Lung (tissue), 12 donors: ENCODE results near the gene EIF2S2. TPM values are rescaled to one million over a fixed set of nuclear protein-coding genes. Genes with fewer than 3 reads are reported as not detected.

Experiments
- ATAC-seq: fragments of 200-7000 bp; cut with Tn5 transposase; one replicate; pipeline ENCODE4 v1.9.1; 2020; ENCODE audit warnings: moderate number of reproducible peaks; ENCODE audit not compliant: insufficient read depth, low FRiP score
- DNase-seq, 3 donors: peaks; one replicate each; pipeline ENCODE4 v3.0.0-alpha.2; 2013 to 2017
- H3K27ac ChIP-seq, 2 donors: one replicate each; pipeline ENCODE4 v1.5.1; 2013; ENCODE audit warnings: mild to moderate bottlenecking in 2 of 2, moderate library complexity in 2 of 2, control low read depth in 1 of 2, inconsistent platforms in 1 of 2, low read depth in 1 of 2, low read length in 1 of 2
- H3K27me3 ChIP-seq, 3 donors: one replicate each; pipeline ENCODE4 v1.5.1; 2013; ENCODE audit warnings: low read length in 2 of 3; ENCODE audit not compliant: control insufficient read depth in 3 of 3, insufficient read depth in 3 of 3
- H3K36me3 ChIP-seq, 4 donors: one replicate each; pipeline ENCODE4 v1.5.1; 2013; ENCODE audit warnings: low read length in 4 of 4, mild to moderate bottlenecking in 1 of 4, moderate library complexity in 1 of 4; ENCODE audit not compliant: control insufficient read depth in 4 of 4, insufficient read depth in 4 of 4
- H3K4me1 ChIP-seq, 5 donors: one replicate each; pipeline ENCODE4 v1.5.1; 2013; ENCODE audit warnings: low read length in 5 of 5, mild to moderate bottlenecking in 2 of 5, moderate library complexity in 1 of 5; ENCODE audit not compliant: control insufficient read depth in 5 of 5, insufficient read depth in 5 of 5
- H3K4me3 ChIP-seq: one replicate; pipeline ENCODE4 v1.5.1; 2013; ENCODE audit warnings: mild to moderate bottlenecking, control low read depth, moderate library complexity
- H3K9ac ChIP-seq, 2 donors: one replicate each; pipeline ENCODE4 v1.5.1; 2013; ENCODE audit warnings: low read length in 2 of 2, control low read depth in 1 of 2; ENCODE audit not compliant: insufficient read depth in 1 of 2
- H3K9me3 ChIP-seq, 4 donors: one replicate each; pipeline ENCODE4 v1.5.1; 2013; ENCODE audit warnings: low read length in 3 of 4, mild to moderate bottlenecking in 1 of 4, moderate library complexity in 1 of 4; ENCODE audit not compliant: control insufficient read depth in 4 of 4, insufficient read depth in 3 of 4
- WGBS, 2 donors: extraction: QIAGEN DNeasy Blood & Tissue Kit; methylation state at CpG; one replicate each; pipeline ENCODE4 v1.1.7; 2013; 5-methylcytosine and 5-hydroxymethylcytosine counted together
- polyA plus RNA-seq, 2 donors: library from polyadenylated mRNA; stranded (reverse); fragments of 200-250 nt; gene quantifications; one replicate each; pipeline ENCODE4 v1.2.1, GENCODE V29; 2013
- total RNA-seq, 2 donors: library from RNA; depleted of rRNA in 1 of 2; stranded (reverse); fragments of >200 nt in 1 of 2; gene quantifications; one replicate each; pipeline ENCODE4 v1.2.1, GENCODE V29; 2014 to 2021
- TF ChIP-seq, protein P1 (sequence below): IDR thresholded peaks from 2 replicates; pipeline ENCODE4 v1.5.1; 2012; ENCODE audit warnings: mild to moderate bottlenecking; ENCODE audit errors: control extremely low read depth, extremely low read depth
- donor health status: control.
- donor health status: control.
- donor health status: Bipolar disorder and iron deficiency.
- donor health status: healthy.
- donor health status: DM: yes; HTN: yes; CAD: no.

EIF2S2 gene
- total and polyA plus RNA-seq, 4 donors, result 37.5 to 69.7 (median 52.1) TPM

DNA sequence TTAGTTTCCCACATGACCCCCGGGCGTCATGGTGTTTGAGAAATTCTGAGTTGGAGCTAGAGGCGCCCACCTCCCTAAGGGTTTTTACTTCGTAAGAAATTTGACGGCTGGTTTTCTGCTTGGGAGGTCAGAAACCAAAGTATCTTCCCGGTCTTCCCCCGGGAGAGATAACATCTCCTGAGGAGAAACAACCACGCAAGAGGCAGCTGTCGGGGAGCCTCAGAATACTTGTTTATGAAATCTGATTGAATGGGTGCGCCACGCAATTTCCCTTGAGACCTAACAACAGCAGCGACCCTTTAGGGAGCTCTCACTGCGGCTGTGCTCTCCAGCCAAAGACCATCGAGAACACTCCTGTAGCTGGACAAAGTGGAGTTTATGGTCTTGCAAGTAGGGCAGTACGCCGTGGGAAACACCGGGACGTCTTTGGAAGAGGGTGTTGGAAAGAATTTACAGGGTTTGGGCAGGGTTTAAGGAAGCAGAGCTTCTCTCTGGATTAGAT lies 608 bp upstream of the EIF2S2 start:
- Histone ChIP-seq H3K9ac (peak overlapping the region; percentile 2 to 81), H3K4me1 (peaks cover 0 to 12% (median 7%) of the 10 kb centered on the region in 5 donors), H3K9me3 (no peaks in the 10 kb centered on the region), H3K27ac (peak overlapping the region; percentile 22 to 83), H3K4me3 (peak overlapping the region; percentile 28), H3K36me3 (peaks cover 0 to 13% (median 6%) of the 10 kb centered on the region in 4 donors), H3K27me3 (no peaks in the 10 kb centered on the region)
- no peak for ATAC-seq
- peak in 2 of 3 donors; percentile 49 to 66 for DNase-seq
- WGBS, 2 donors, result 1% methylated on average over 18 of the region's 18 CpGs
- TF ChIP-seq, protein P1, sequence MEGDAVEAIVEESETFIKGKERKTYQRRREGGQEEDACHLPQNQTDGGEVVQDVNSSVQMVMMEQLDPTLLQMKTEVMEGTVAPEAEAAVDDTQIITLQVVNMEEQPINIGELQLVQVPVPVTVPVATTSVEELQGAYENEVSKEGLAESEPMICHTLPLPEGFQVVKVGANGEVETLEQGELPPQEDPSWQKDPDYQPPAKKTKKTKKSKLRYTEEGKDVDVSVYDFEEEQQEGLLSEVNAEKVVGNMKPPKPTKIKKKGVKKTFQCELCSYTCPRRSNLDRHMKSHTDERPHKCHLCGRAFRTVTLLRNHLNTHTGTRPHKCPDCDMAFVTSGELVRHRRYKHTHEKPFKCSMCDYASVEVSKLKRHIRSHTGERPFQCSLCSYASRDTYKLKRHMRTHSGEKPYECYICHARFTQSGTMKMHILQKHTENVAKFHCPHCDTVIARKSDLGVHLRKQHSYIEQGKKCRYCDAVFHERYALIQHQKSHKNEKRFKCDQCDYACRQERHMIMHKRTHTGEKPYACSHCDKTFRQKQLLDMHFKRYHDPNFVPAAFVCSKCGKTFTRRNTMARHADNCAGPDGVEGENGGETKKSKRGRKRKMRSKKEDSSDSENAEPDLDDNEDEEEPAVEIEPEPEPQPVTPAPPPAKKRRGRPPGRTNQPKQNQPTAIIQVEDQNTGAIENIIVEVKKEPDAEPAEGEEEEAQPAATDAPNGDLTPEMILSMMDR, result no peak

DNA sequence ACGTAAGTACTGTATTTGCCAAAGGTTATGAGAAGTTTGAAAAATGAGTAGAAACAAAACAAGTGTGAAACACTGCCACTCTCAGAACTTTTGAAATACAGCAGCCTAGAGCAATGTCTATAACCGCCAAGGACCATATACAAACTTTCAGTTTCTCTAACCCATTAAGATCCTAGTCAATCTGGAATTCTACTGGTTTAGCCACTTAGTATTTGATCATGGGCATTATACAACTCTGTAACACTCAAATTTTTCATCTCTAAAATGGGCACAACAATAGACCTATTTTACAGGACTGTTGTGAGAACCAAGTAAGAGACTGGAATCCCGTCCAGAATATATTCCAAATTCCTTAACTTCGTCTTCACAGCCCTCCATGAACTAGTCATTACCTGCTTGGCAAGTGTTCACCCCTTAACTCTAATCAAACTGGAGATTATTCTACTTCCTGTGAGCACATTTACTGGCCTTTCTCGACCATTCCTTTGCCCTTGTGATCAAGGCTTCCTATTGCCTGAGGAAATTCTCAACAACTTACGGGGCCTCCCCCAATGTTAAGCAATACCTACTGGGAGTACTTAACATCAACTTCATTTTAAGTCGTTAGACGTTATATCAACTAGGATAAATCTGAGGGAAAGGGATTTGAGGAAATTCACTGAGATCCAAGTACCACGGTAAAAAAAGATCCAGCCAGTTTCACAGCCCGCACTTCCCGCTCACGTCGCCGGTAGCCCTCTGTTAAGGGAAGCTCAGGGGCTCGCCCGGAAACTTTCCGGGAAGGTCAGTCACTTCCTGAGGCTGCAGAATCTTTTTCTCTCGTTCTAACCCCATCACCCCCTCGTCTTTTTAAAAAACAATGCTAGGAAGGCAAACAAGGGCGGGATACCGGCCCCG lies 1.1 kb downstream of the EIF2S2 start:
- TF ChIP-seq, protein P1, result no peak
- no peaks in the 10 kb centered on the region for H3K9me3 ChIP-seq
- H3K36me3 ChIP-seq, result peaks cover 0 to 13% (median 6%) of the 10 kb centered on the region in 4 donors
- peak overlapping the region; percentile 91 for H3K4me3 ChIP-seq
- H3K27me3 ChIP-seq, result no peaks in the 10 kb centered on the region
- H3K27ac ChIP-seq, result peak overlapping the region; percentile 95 to 97
- 3 to 4% methylated on average over 22 of the region's 22 CpGs for WGBS, 2 donors
- peaks cover 0 to 17% (median 7%) of the 10 kb centered on the region in 5 donors for H3K4me1 ChIP-seq
- DNase-seq (peak; percentile 37 to 65 (median 60)), ATAC-seq (no peak)
- H3K9ac ChIP-seq, result peak overlapping the region; percentile 54 to 97

DNA sequence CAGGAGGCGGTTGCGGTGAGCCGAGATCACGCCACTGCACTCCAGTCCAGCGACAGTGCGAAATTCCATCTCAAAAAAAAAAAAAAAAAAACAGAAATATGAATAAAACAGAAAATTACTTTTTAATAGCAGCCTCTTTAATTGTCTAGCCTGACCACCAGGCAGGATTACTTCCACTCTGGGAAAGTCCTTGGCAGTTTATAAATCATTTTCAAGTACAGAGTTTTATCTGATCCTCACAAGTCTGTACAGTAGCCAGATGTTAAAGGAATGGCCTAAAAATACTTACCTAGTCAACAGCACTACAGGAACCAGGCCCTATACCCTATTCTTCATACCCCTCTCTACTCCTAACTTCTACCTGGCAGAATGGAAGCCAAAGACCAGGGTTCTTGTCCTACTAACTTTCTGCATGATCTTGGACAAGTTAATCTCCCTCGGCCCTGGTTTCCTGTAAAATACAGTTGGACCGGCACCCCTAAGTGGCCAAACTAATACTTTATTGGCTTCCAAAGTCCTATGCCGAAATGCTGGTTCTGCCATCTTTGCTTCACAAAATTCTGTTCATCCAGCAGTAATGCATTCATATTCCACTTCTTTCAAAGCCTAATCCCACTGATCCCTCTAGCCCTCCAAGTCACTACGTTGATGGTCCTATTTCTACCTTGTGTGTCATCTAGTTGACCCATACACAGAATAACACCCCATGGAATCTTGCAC lies 1.9 kb downstream of the EIF2S2 start:
- Histone ChIP-seq H3K9ac (no peak overlapping the region), H3K4me1 (peaks cover 0 to 17% (median 7%) of the 10 kb centered on the region in 5 donors), H3K4me3 (peak overlapping the region; percentile 33), H3K27me3 (no peaks in the 10 kb centered on the region), H3K36me3 (peaks cover under 1 to 17% (median 8%) of the 10 kb centered on the region in 4 donors), H3K27ac (no peak overlapping the region), H3K9me3 (no peaks in the 10 kb centered on the region)
- WGBS, 2 donors, result 72 to 80% methylated on average over 10 of the region's 10 CpGs
- ATAC-seq (no peak), DNase-seq (no peak)
- TF ChIP-seq, protein P1, result no peak
